OCI-LY3 (cell line): ENCODE results near the gene TOP3B.

Source experiments
- H2AFZ ChIP-seq: fragments of 200-600, 300-600 bp; shearing (Covaris generic); 2 replicates; pipeline ENCODE4 v1.6.0; 2014; ENCODE audit warnings: antibody characterized with exemption, low read depth, low read length
- H3K27ac ChIP-seq: fragments of 200-600, 300-600 bp; sonication (generic); 2 replicates; pipeline ENCODE4 v1.5.1; 2014; ENCODE audit warnings: mild to moderate bottlenecking, low read length, moderate library complexity, mixed read lengths
- H3K27me3 ChIP-seq: fragments of 200-600, 300-600 bp; sonication (generic); 2 replicates; pipeline ENCODE4 v1.6.1; 2014; ENCODE audit warnings: low read depth, low read length, mixed read lengths
- H3K36me3 ChIP-seq: fragments of 200-600, 300-600 bp; sonication (generic); replicated peaks from 2 replicates; pipeline ENCODE3; 2014; ENCODE audit warnings: low read depth, low read length, mixed read lengths
- H3K4me1 ChIP-seq: fragments of 300-600, 200-600 bp; sonication (generic); 2 replicates; pipeline ENCODE4 v1.6.1; 2014; ENCODE audit warnings: low read length, mixed read lengths
- H3K4me2 ChIP-seq: fragments of 200-600, 300-600 bp; sonication (generic); 2 replicates; pipeline ENCODE4 v1.6.1; 2014; ENCODE audit warnings: low read length, mixed read lengths
- H3K4me3 ChIP-seq: fragments of 300-600, 200-600 bp; sonication (generic); 2 replicates; pipeline ENCODE4 v1.5.1; 2014; ENCODE audit warnings: antibody characterized with exemption, mild to moderate bottlenecking, low read length, moderate library complexity
- H3K79me2 ChIP-seq: fragments of 300-600, 200-600 bp; shearing (Covaris generic); 2 replicates; pipeline ENCODE4 v1.6.1; 2014; ENCODE audit warnings: mild to moderate bottlenecking, low read length, mixed read lengths
- H3K9ac ChIP-seq: fragments of 300-600, 200-600 bp; shearing (Covaris generic); 2 replicates; pipeline ENCODE4 v1.6.0; 2014; ENCODE audit warnings: mild to moderate bottlenecking, low read length, moderate library complexity
- H3K9me3 ChIP-seq: fragments of 200-600, 300-600 bp; shearing (Covaris generic); 2 replicates; pipeline ENCODE4 v1.6.1; 2014; ENCODE audit warnings: low read length, mixed read lengths; ENCODE audit not compliant: insufficient read depth
- H4K20me1 ChIP-seq: fragments of 200-600, 300-600 bp; sonication (generic); 2 replicates; pipeline ENCODE4 v1.6.1; 2016; ENCODE audit warnings: low read length, mixed read lengths; ENCODE audit not compliant: insufficient read depth
- CTCF ChIP-seq: fragments of 200-600, 300-600 bp; sonication (generic); IDR thresholded peaks from 2 replicates; pipeline ENCODE4 v1.5.1; 2014; ENCODE audit warnings: antibody characterized with exemption, low read length, low read depth
- EZH2phosphoT487 ChIP-seq: fragments of 200-600 bp; shearing (Covaris generic); IDR thresholded peaks from 2 replicates; pipeline ENCODE4 v1.6.1; 2018; ENCODE audit warnings: antibody characterized with exemption, mixed run types, low read depth

TOP3B gene

DNA sequence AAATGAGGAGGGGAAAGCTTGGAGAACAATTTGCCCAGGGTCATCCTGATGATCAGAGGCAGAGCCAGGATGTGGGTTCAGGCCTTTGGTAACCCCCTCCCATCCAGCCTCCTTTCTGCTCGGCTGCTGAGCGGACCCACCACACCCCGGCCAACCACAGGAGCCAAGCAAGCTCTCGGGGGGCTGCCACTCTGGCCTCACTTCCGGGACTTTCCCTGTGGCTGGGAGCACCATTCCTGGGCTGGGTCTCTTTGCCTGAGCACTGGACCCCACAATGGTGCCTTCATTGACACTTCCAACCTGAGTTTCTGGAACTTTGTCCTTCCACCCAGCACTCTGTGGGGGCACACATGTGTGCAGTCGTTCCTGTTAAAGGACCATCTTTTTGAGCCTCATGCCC lies 9.8 kb downstream of the TOP3B start:
- Histone ChIP-seq H3K36me3 (peaks cover 42% of the 10 kb centered on the region), H3K4me1 (no peaks in the 10 kb centered on the region), H3K9me3 (no peaks in the 10 kb centered on the region), H3K4me3 (no peak overlapping the region), H3K79me2 (peaks cover 9% of the 10 kb centered on the region; the same call in 1 of the 2 replicates), H3K27ac (no peak overlapping the region), H3K9ac (no peak overlapping the region), H4K20me1 (0 out of 2 replicates have a peak, but pooled peaks cover 11% of the 10 kb centered on the region), H2AFZ (no peak overlapping the region), H3K27me3 (no peaks in the 10 kb centered on the region), H3K4me2 (no peak overlapping the region)
- no peak for TF ChIP-seq EZH2phosphoT487
- TF ChIP-seq CTCF, result no peak

DNA sequence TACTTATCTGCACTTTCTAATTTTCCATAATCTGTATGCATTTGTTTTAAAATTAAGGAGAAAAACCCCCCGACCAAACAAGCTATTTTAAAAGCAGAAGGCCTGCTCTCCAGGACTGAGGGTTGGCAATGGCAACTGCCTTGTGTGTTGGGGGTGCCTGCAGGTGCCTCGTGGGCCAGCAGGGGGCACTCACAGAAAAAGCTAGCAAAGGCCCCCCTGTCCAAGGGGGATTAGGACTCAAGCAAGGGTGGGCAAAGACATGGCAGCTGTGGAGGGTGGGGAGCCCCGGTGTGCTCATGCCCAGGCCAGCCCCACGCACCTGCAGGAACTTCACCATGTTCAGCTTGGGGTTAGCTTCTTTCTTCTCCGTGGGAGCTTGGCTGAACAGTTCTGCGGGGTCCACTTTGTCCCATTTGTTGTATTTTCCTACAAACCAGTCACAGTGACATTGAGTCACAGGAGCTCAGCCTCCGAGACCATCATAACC lies 10.3 kb downstream of the TOP3B start:
- H3K4me1 ChIP-seq, result no peaks in the 10 kb centered on the region
- no peak overlapping the region for H3K27ac ChIP-seq
- peaks cover 46% of the 10 kb centered on the region for H3K36me3 ChIP-seq
- no peak overlapping the region for H3K9ac ChIP-seq
- H4K20me1 ChIP-seq, result 0 out of 2 replicates have a peak, but pooled peaks cover 11% of the 10 kb centered on the region
- TF ChIP-seq CTCF (peak; percentile 96), EZH2phosphoT487 (no peak)
- H2AFZ ChIP-seq, result no peak overlapping the region
- no peaks in the 10 kb centered on the region for H3K27me3 ChIP-seq
- peaks cover 9% of the 10 kb centered on the region; the same call in 1 of the 2 replicates for H3K79me2 ChIP-seq
- no peak overlapping the region for H3K4me3 ChIP-seq
- no peaks in the 10 kb centered on the region for H3K9me3 ChIP-seq
- H3K4me2 ChIP-seq, result no peak overlapping the region

GRCh38 chr22:21971858-21972275 lies 10.7 kb downstream of the TOP3B start:
- H3K9ac ChIP-seq, result no peak overlapping the region
- H3K4me3 ChIP-seq, result no peak overlapping the region
- H3K27ac ChIP-seq, result no peak overlapping the region
- H3K36me3 ChIP-seq, result peaks cover 51% of the 10 kb centered on the region
- TF ChIP-seq EZH2phosphoT487 (no peak), CTCF (no peak)
- H3K4me1 ChIP-seq, result no peaks in the 10 kb centered on the region
- H3K79me2 ChIP-seq, result peaks cover 9% of the 10 kb centered on the region; the same call in 1 of the 2 replicates
- no peaks in the 10 kb centered on the region for H3K27me3 ChIP-seq
- H2AFZ ChIP-seq, result no peak overlapping the region
- 0 out of 2 replicates have a peak, but pooled peaks cover 9% of the 10 kb centered on the region for H4K20me1 ChIP-seq
- no peak overlapping the region for H3K4me2 ChIP-seq
- H3K9me3 ChIP-seq, result no peaks in the 10 kb centered on the region

DNA sequence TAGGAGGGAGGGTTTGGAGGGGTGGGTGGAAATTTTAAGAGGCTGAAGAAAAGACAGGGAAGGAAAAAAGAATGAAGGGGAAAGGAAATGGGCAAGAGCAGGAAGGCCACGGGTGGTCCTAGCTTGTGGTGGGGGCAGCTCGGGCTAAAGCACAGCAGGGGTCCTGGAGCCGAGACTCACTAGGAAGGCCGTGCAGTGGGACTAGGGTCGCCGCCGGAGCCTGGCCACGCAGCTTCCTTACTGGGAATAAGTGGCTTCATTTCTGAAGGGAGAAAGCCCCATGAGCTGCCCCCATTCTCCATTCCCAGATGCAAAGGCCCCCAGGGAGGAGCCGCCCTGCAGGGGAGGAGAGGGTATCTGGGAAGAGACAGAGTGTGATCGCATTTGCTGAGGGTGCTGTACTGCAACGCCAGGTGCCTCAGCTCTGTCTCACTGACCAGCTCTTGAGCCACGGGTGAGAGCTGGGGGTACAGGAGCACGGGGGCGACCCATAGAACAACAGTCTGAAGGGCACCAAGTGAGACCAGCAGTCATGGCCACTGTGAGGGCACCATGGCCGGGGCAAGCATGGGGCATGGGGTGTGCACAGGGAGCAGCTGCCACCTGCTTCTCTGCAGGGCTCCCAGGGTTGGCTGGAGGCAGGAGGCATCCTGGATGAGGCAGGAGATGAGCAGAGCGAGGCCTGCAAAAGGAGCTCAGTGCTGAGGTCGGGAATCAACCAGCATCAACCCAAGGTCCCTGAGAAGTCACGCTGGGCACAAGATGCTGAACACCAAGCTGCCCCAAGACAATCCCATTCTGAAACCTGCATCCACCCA lies 11.6 kb downstream of the TOP3B start:
- Histone ChIP-seq H4K20me1 (0 out of 2 replicates have a peak, but pooled peaks cover under 1% of the 10 kb centered on the region), H3K27ac (no peak overlapping the region), H3K9ac (no peak overlapping the region), H3K4me3 (no peak overlapping the region), H3K4me1 (no peaks in the 10 kb centered on the region), H3K9me3 (no peaks in the 10 kb centered on the region), H3K36me3 (peaks cover 59% of the 10 kb centered on the region), H3K27me3 (no peaks in the 10 kb centered on the region), H2AFZ (no peak overlapping the region), H3K79me2 (peaks cover 1% of the 10 kb centered on the region; the same call in 1 of the 2 replicates), H3K4me2 (no peak overlapping the region)
- TF ChIP-seq CTCF, result no peak
- no peak for TF ChIP-seq EZH2phosphoT487
